GM21390 (cell line): ENCODE measurements around the gene RSBN1.
"Not testable (repeated sequence)": the region's sequence is repeated elsewhere in the genome, so short reads cannot be mapped to it uniquely, and the experiment has no call there.

Source experiments
- ATAC-seq: cut with Tn5 transposase; IDR thresholded peaks from one replicate; pipeline ENCODE4 v1.9.1; 2021; ENCODE audit not compliant: unreplicated experiment

Gene RSBN1

GRCh38 chr1:113811888-113812660 is at the start of gene RSBN1:
TSS of gene RSBN1 (minus strand) at chr1:113812476. CDS start at chr1:113812412, 64 bp downstream.
- ATAC-seq: peak; percentile 90

- no peak for ATAC-seq
Measured at GRCh38 chr1:113861641-113862040, 49.4 kb upstream of the RSBN1 start.

- no peak for ATAC-seq
Measured at GRCh38 chr1:113860891-113861290, 48.6 kb upstream of the RSBN1 start.

- peak; percentile 88 for ATAC-seq
Measured at GRCh38 chr1:113859478-113860175, 47.4 kb upstream of the RSBN1 start.

- ATAC-seq: no peak
Measured at GRCh38 chr1:113858982-113859381, 46.7 kb upstream of the RSBN1 start.

- ATAC-seq: no peak
Measured at GRCh38 chr1:113858418-113858817, 46.1 kb upstream of the RSBN1 start.

GRCh38 chr1:113857776-113858175 is 45.5 kb upstream of the RSBN1 start:
- ATAC-seq: no peak

- ATAC-seq: no peak
Measured at GRCh38 chr1:113856401-113856790, 44.1 kb upstream of the RSBN1 start.

- no peak for ATAC-seq
Measured at GRCh38 chr1:113855630-113856400, 43.5 kb upstream of the RSBN1 start.

GRCh38 chr1:113854234-113854633 is 42.0 kb upstream of the RSBN1 start:
- no peak for ATAC-seq

GRCh38 chr1:113852694-113853093 is 40.4 kb upstream of the RSBN1 start:
- ATAC-seq: not testable (repeated sequence)

GRCh38 chr1:113850127-113850796 is 38.0 kb upstream of the RSBN1 start:
- no peak for ATAC-seq

- ATAC-seq: no peak
Measured at GRCh38 chr1:113849072-113849471, 36.8 kb upstream of the RSBN1 start.

GRCh38 chr1:113846391-113847035 is 34.2 kb upstream of the RSBN1 start:
- ATAC-seq: no peak

GRCh38 chr1:113836534-113836933 is 24.3 kb upstream of the RSBN1 start:
- ATAC-seq: no peak

- no peak for ATAC-seq
Measured at GRCh38 chr1:113835686-113836290, 23.5 kb upstream of the RSBN1 start.

- ATAC-seq: no peak
Measured at GRCh38 chr1:113834716-113835115, 22.4 kb upstream of the RSBN1 start.

GRCh38 chr1:113830039-113830438 is 17.8 kb upstream of the RSBN1 start:
- ATAC-seq: no peak

- no peak for ATAC-seq
Measured at GRCh38 chr1:113821916-113822315, 9.6 kb upstream of the RSBN1 start.

- ATAC-seq: no peak
Measured at GRCh38 chr1:113818578-113818977, 6.3 kb upstream of the RSBN1 start.
